Effector memory CD4-positive, alpha-beta T cell (primary cell): Measurements from ENCODE around the gene ZDHHC13.

Experiments used
- DNase-seq, 3 donors: peaks; one replicate each; pipeline ENCODE4 v3.0.0-alpha.2; 2020
- H3K27ac ChIP-seq: 2 replicates; pipeline ENCODE4 v1.7.0; 2013; ENCODE audit warnings: mild to moderate bottlenecking, low read length, moderate library complexity; ENCODE audit not compliant: insufficient read depth, poor library complexity, severe bottlenecking
- H3K27me3 ChIP-seq: replicated peaks from 2 replicates; pipeline ENCODE4 v1.7.0; 2013; ENCODE audit warnings: mild to moderate bottlenecking, low read length; ENCODE audit not compliant: insufficient read depth, control insufficient read depth, poor library complexity, severe bottlenecking
- H3K36me3 ChIP-seq: 2 replicates; pipeline ENCODE4 v1.7.0; 2013; ENCODE audit warnings: mild to moderate bottlenecking, low read length, moderate library complexity; ENCODE audit not compliant: control insufficient read depth, insufficient read depth
- H3K4me1 ChIP-seq: 2 replicates; pipeline ENCODE4 v1.7.0; 2013; ENCODE audit warnings: low read length, mild to moderate bottlenecking; ENCODE audit not compliant: control insufficient read depth, insufficient read depth, poor library complexity, severe bottlenecking
- H3K4me3 ChIP-seq: 2 replicates; pipeline ENCODE4 v1.7.0; 2013; ENCODE audit warnings: low read length, low read depth, mild to moderate bottlenecking; ENCODE audit not compliant: insufficient read depth, poor library complexity, severe bottlenecking
- H3K9me3 ChIP-seq: 2 replicates; pipeline ENCODE4 v1.7.0; 2013; ENCODE audit warnings: mild to moderate bottlenecking, low read length, moderate library complexity; ENCODE audit not compliant: control insufficient read depth

ZDHHC13 gene

GRCh38 chr11:19200410-19201201, 83.6 kb downstream of the ZDHHC13 start:
- Histone ChIP-seq H3K27ac (no peak overlapping the region), H3K9me3 (no peaks in the 10 kb centered on the region), H3K36me3 (no peaks in the 10 kb centered on the region), H3K27me3 (no peaks in the 10 kb centered on the region), H3K4me1 (no peaks in the 10 kb centered on the region), H3K4me3 (no peak overlapping the region)
- DNase-seq, result no peak

- no peaks in the 10 kb centered on the region for H3K27me3 ChIP-seq
- H3K4me1 ChIP-seq, result no peaks in the 10 kb centered on the region
- no peak within 1 kb of the TSS for H3K27ac ChIP-seq
- DNase-seq, result no peak
- H3K36me3 ChIP-seq, result no peaks in the 10 kb centered on the region
- H3K9me3 ChIP-seq, result no peaks in the 10 kb centered on the region
- no peak within 1 kb of the TSS for H3K4me3 ChIP-seq
Measured at GRCh38 chr11:19201737-19202605, 85.0 kb downstream of the ZDHHC13 start, which contains the start of gene CSRP3. TSS of gene CSRP3 (minus strand) at chr11:19201983. CDS start at chr11:19192448, 9,535 bp downstream.

GRCh38 chr11:19204836-19205235, 87.9 kb downstream of the ZDHHC13 start:
- H3K9me3 ChIP-seq, result no peaks in the 10 kb centered on the region
- H3K36me3 ChIP-seq, result no peaks in the 10 kb centered on the region
- no peaks in the 10 kb centered on the region for H3K27me3 ChIP-seq
- no peaks in the 10 kb centered on the region for H3K4me1 ChIP-seq
- no peak for DNase-seq
- no peak overlapping the region for H3K4me3 ChIP-seq
- H3K27ac ChIP-seq, result no peak overlapping the region

GRCh38 chr11:19208181-19208580, 91.2 kb downstream of the ZDHHC13 start:
- Histone ChIP-seq H3K27ac (no peak overlapping the region), H3K4me3 (no peak overlapping the region), H3K4me1 (no peaks in the 10 kb centered on the region), H3K36me3 (no peaks in the 10 kb centered on the region), H3K9me3 (no peaks in the 10 kb centered on the region), H3K27me3 (no peaks in the 10 kb centered on the region)
- no peak for DNase-seq

GRCh38 chr11:19208959-19209546, 92.1 kb downstream of the ZDHHC13 start:
- H3K27me3 ChIP-seq, result no peaks in the 10 kb centered on the region
- DNase-seq, result no peak
- H3K36me3 ChIP-seq, result no peaks in the 10 kb centered on the region
- H3K4me1 ChIP-seq, result no peaks in the 10 kb centered on the region
- H3K27ac ChIP-seq, result no peak overlapping the region
- H3K9me3 ChIP-seq, result no peaks in the 10 kb centered on the region
- no peak overlapping the region for H3K4me3 ChIP-seq

GRCh38 chr11:19209617-19210370, 92.8 kb downstream of the ZDHHC13 start:
- no peaks in the 10 kb centered on the region for H3K9me3 ChIP-seq
- no peak for DNase-seq
- no peaks in the 10 kb centered on the region for H3K4me1 ChIP-seq
- H3K4me3 ChIP-seq, result no peak overlapping the region
- H3K36me3 ChIP-seq, result no peaks in the 10 kb centered on the region
- no peaks in the 10 kb centered on the region for H3K27me3 ChIP-seq
- no peak overlapping the region for H3K27ac ChIP-seq

GRCh38 chr11:19216021-19216420, 99.1 kb downstream of the ZDHHC13 start:
- Histone ChIP-seq H3K27ac (no peak overlapping the region), H3K27me3 (no peaks in the 10 kb centered on the region), H3K36me3 (no peaks in the 10 kb centered on the region), H3K4me3 (no peak overlapping the region), H3K4me1 (no peaks in the 10 kb centered on the region), H3K9me3 (no peaks in the 10 kb centered on the region)
- DNase-seq, result no peak

- H3K4me1 ChIP-seq, result no peaks in the 10 kb centered on the region
- H3K9me3 ChIP-seq, result no peaks in the 10 kb centered on the region
- no peak for DNase-seq
- no peaks in the 10 kb centered on the region for H3K36me3 ChIP-seq
- no peak overlapping the region for H3K4me3 ChIP-seq
- H3K27me3 ChIP-seq, result no peaks in the 10 kb centered on the region
- no peak overlapping the region for H3K27ac ChIP-seq
Measured at GRCh38 chr11:19216709-19217374, 99.9 kb downstream of the ZDHHC13 start.

- Histone ChIP-seq H3K9me3 (no peaks in the 10 kb centered on the region), H3K36me3 (no peaks in the 10 kb centered on the region), H3K4me1 (no peaks in the 10 kb centered on the region), H3K27me3 (no peaks in the 10 kb centered on the region), H3K27ac (no peak overlapping the region), H3K4me3 (no peak overlapping the region)
- no peak for DNase-seq
Measured at GRCh38 chr11:19218216-19218615, 101.2 kb downstream of the ZDHHC13 start.
